H1 (cell line): ENCODE results near the gene FANCL. TPM values are rescaled to one million over a fixed set of nuclear protein-coding genes. Genes with fewer than 3 reads are reported as not detected.

ENCODE experiments used
- BRCA1 ChIP-seq: IDR thresholded peaks from 2 replicates; pipeline ENCODE4 v1.6.1; 2012; ENCODE audit warnings: low read depth, low read length, improper control_type of control experiment
- CHD2 ChIP-seq: IDR thresholded peaks from 2 replicates; pipeline ENCODE4 v1.6.1; 2012; ENCODE audit warnings: low read length, improper control_type of control experiment
- EGR1 ChIP-seq: IDR thresholded peaks from 2 replicates; pipeline ENCODE4 v1.6.1; 2011; ENCODE audit warnings: low read depth, low read length, borderline replicate concordance
- GABPA ChIP-seq: IDR thresholded peaks from 2 replicates; pipeline ENCODE4 v1.6.1; 2011; ENCODE audit warnings: mild to moderate bottlenecking, low read length, moderate library complexity, borderline replicate concordance; ENCODE audit not compliant: insufficient read depth
- PHF8 ChIP-seq: fragments of 200-600 bp; sonication (generic); conservative IDR thresholded peaks from 2 replicates; pipeline ENCODE4 v1.7.1; 2012; ENCODE audit warnings: low read depth, mild to moderate bottlenecking, inconsistent platforms, low read length, moderate library complexity
- RAD21 ChIP-seq, 2 experiments: IDR thresholded peaks in 1 of 2; conservative IDR thresholded peaks in 1 of 2; 2 replicates each; pipeline ENCODE4 v1.6.1; 2011; ENCODE audit warnings: low read depth in 2 of 2, low read length in 2 of 2, improper control_type of control experiment in 1 of 2, inconsistent platforms in 1 of 2, mild to moderate bottlenecking in 1 of 2, moderate library complexity in 1 of 2
- RBBP5 ChIP-seq: IDR thresholded peaks from 2 replicates; pipeline ENCODE4 v1.7.1; 2012; ENCODE audit warnings: low read depth, mild to moderate bottlenecking, inconsistent platforms, low read length, moderate library complexity, borderline replicate concordance
- SUZ12 ChIP-seq: fragments of 200-600 bp; sonication (generic); IDR thresholded peaks from 2 replicates; pipeline ENCODE4 v1.6.1; 2012; ENCODE audit warnings: mild to moderate bottlenecking, inconsistent platforms, low read length, moderate library complexity, mixed read lengths
- polyA plus RNA-seq, 7 experiments: library from polyadenylated mRNA; depleted of rRNA in 3 of 7; stranded (reverse) in 5 of 7; unstranded in 2 of 7; fragments of >200 nt in 5 of 7; fragments of 200-250 nt in 2 of 7; gene quantifications; 1 replicate in 5 of 7; 2 replicates in 1 of 7; 4 replicates in 1 of 7; pipeline versions ENCODE4 v1.2.1 to v1.2.3, GENCODE V29; 2011 to 2013; ENCODE audit warnings: missing spikeins in 2 of 7, mixed read lengths in 2 of 7
- total RNA-seq: library from RNA; stranded (reverse); fragmentation: NEBNext Ultra II Directional; extraction: Animal tissue kit (Norgen Biotek cat#: 25700); gene quantifications from 2 replicates; pipeline ENCODE4 v1.2.1, GENCODE V29; 2021
- TF ChIP-seq, protein P1 (sequence below): fragments of 300-600 bp; sonication (generic); IDR thresholded peaks from 2 replicates; pipeline ENCODE4 v1.7.1; 2012; ENCODE audit warnings: low read length, moderate library complexity, mild to moderate bottlenecking, inconsistent platforms; ENCODE audit not compliant: insufficient replicate concordance
- TF ChIP-seq, protein P2 (sequence below): IDR thresholded peaks from 2 replicates; pipeline ENCODE4 v1.6.1; 2012; ENCODE audit warnings: inconsistent platforms
- TF ChIP-seq, protein P3 (sequence below): IDR thresholded peaks from 2 replicates; pipeline ENCODE4 v1.6.1; 2012; ENCODE audit warnings: inconsistent platforms

FANCL gene
- total and polyA plus RNA-seq, 2 of the 8 experiments (the other 6 are each of a cell fraction or from before 2014, with no cell fraction given) = 38.7 to 55.9 TPM

DNA sequence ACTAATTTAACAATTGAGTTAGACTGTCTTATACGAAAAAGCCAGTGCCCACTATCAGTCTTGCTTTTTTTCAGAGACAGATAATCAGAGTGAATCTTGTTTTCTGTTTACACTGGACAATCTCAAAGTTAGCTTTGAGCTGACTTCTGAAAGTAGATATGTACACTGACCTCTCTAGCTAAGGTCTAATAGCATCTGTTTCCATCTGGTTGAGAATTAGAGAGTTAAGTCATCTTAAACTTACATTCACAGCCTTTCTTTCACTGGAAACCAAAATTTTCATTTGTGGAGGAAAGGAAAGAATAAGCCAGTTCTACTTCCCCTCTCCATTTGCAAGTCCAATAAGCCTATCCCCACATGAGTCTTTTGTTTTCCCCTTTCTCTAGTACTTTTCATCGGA lies 105.3 kb downstream of the FANCL start (continued):
- TF ChIP-seq, protein P1, sequence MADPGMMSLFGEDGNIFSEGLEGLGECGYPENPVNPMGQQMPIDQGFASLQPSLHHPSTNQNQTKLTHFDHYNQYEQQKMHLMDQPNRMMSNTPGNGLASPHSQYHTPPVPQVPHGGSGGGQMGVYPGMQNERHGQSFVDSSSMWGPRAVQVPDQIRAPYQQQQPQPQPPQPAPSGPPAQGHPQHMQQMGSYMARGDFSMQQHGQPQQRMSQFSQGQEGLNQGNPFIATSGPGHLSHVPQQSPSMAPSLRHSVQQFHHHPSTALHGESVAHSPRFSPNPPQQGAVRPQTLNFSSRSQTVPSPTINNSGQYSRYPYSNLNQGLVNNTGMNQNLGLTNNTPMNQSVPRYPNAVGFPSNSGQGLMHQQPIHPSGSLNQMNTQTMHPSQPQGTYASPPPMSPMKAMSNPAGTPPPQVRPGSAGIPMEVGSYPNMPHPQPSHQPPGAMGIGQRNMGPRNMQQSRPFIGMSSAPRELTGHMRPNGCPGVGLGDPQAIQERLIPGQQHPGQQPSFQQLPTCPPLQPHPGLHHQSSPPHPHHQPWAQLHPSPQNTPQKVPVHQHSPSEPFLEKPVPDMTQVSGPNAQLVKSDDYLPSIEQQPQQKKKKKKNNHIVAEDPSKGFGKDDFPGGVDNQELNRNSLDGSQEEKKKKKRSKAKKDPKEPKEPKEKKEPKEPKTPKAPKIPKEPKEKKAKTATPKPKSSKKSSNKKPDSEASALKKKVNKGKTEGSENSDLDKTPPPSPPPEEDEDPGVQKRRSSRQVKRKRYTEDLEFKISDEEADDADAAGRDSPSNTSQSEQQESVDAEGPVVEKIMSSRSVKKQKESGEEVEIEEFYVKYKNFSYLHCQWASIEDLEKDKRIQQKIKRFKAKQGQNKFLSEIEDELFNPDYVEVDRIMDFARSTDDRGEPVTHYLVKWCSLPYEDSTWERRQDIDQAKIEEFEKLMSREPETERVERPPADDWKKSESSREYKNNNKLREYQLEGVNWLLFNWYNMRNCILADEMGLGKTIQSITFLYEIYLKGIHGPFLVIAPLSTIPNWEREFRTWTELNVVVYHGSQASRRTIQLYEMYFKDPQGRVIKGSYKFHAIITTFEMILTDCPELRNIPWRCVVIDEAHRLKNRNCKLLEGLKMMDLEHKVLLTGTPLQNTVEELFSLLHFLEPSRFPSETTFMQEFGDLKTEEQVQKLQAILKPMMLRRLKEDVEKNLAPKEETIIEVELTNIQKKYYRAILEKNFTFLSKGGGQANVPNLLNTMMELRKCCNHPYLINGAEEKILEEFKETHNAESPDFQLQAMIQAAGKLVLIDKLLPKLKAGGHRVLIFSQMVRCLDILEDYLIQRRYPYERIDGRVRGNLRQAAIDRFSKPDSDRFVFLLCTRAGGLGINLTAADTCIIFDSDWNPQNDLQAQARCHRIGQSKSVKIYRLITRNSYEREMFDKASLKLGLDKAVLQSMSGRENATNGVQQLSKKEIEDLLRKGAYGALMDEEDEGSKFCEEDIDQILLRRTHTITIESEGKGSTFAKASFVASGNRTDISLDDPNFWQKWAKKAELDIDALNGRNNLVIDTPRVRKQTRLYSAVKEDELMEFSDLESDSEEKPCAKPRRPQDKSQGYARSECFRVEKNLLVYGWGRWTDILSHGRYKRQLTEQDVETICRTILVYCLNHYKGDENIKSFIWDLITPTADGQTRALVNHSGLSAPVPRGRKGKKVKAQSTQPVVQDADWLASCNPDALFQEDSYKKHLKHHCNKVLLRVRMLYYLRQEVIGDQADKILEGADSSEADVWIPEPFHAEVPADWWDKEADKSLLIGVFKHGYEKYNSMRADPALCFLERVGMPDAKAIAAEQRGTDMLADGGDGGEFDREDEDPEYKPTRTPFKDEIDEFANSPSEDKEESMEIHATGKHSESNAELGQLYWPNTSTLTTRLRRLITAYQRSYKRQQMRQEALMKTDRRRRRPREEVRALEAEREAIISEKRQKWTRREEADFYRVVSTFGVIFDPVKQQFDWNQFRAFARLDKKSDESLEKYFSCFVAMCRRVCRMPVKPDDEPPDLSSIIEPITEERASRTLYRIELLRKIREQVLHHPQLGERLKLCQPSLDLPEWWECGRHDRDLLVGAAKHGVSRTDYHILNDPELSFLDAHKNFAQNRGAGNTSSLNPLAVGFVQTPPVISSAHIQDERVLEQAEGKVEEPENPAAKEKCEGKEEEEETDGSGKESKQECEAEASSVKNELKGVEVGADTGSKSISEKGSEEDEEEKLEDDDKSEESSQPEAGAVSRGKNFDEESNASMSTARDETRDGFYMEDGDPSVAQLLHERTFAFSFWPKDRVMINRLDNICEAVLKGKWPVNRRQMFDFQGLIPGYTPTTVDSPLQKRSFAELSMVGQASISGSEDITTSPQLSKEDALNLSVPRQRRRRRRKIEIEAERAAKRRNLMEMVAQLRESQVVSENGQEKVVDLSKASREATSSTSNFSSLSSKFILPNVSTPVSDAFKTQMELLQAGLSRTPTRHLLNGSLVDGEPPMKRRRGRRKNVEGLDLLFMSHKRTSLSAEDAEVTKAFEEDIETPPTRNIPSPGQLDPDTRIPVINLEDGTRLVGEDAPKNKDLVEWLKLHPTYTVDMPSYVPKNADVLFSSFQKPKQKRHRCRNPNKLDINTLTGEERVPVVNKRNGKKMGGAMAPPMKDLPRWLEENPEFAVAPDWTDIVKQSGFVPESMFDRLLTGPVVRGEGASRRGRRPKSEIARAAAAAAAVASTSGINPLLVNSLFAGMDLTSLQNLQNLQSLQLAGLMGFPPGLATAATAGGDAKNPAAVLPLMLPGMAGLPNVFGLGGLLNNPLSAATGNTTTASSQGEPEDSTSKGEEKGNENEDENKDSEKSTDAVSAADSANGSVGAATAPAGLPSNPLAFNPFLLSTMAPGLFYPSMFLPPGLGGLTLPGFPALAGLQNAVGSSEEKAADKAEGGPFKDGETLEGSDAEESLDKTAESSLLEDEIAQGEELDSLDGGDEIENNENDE = no peak
- no peak for TF ChIP-seq SUZ12
- TF ChIP-seq EGR1 = no peak
- TF ChIP-seq BRCA1 = no peak
- no peak for TF ChIP-seq CHD2
- TF ChIP-seq, protein P2, sequence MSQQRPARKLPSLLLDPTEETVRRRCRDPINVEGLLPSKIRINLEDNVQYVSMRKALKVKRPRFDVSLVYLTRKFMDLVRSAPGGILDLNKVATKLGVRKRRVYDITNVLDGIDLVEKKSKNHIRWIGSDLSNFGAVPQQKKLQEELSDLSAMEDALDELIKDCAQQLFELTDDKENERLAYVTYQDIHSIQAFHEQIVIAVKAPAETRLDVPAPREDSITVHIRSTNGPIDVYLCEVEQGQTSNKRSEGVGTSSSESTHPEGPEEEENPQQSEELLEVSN = no peak
- no peak for TF ChIP-seq RBBP5
- TF ChIP-seq RAD21 (IDR thresholded peaks at IDR 0.05 in 1 of 2, conservative IDR thresholded peaks at IDR 0.05 in 1 of 2; ENCODE audit: low read depth in 2 of 2, low read length in 2 of 2) = no peak
- TF ChIP-seq PHF8 = no peak
- TF ChIP-seq, protein P3, sequence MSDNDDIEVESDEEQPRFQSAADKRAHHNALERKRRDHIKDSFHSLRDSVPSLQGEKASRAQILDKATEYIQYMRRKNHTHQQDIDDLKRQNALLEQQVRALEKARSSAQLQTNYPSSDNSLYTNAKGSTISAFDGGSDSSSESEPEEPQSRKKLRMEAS = no peak
- no peak for TF ChIP-seq GABPA
